Prostate gland (tissue), 2 donors: ENCODE measurements around the gene PANX1. TPM values are rescaled to one million over a fixed set of nuclear protein-coding genes. Genes with fewer than 3 reads are reported as not detected.
"Not testable (repeated sequence)": the region's sequence is repeated elsewhere in the genome, so short reads cannot be mapped to it uniquely, and the experiment has no call there.

Source experiments
- DNase-seq: peaks from one replicate; pipeline ENCODE4 v3.0.0-alpha.2; 2019; ENCODE audit warnings: low spot score
- H3K27ac ChIP-seq, 2 donors: fragments of 200-600 bp; sonication (generic); 2 replicates each; pipeline ENCODE4 v1.5.1; 2017 to 2019
- H3K27me3 ChIP-seq: fragments of 200-600 bp; sonication (generic); replicated peaks from 2 replicates; pipeline ENCODE4 v1.5.1; 2019; ENCODE audit not compliant: insufficient read depth
- H3K36me3 ChIP-seq, 2 donors: fragments of 200-600 bp; sonication (generic); 1 replicate in 1 of 2; 2 replicates in 1 of 2; pipeline versions ENCODE4 v1.5.1 to v1.8.1; 2017 to 2019
- H3K4me1 ChIP-seq: fragments of 200-600 bp; sonication (generic); replicated peaks from 2 replicates; pipeline ENCODE4 v1.5.1; 2019
- H3K4me3 ChIP-seq, 2 donors: fragments of 200-600 bp; sonication (generic); 2 replicates each; pipeline ENCODE4 v1.5.1; 2017 to 2019
- H3K9me3 ChIP-seq: fragments of 200-600 bp; sonication (generic); 2 replicates; pipeline ENCODE4 v1.5.1; 2017
- CTCF ChIP-seq, 4 experiments: fragments of 200-600 bp in 2 of 4; fragments of 450-650 bp in 2 of 4; sonication (generic) in 2 of 4; IDR thresholded peaks; 1 replicate in 3 of 4; 2 replicates in 1 of 4; pipeline ENCODE4 v1.5.1; 2016 to 2019; ENCODE audit warnings: antibody characterized with exemption in 4 of 4, mild to moderate bottlenecking in 2 of 4, moderate library complexity in 2 of 4
- POLR2A ChIP-seq: fragments of 450-650 bp; IDR thresholded peaks from one replicate; pipeline ENCODE4 v1.6.1; 2016; ENCODE audit warnings: antibody characterized with exemption, mild to moderate bottlenecking
- POLR2AphosphoS5 ChIP-seq: sonication (generic); formaldehyde crosslinking; IDR thresholded peaks from one replicate; pipeline ENCODE4 v1.6.1; 2017; ENCODE audit warnings: antibody characterized with exemption
- WGBS: methylation state at CpG from one replicate; pipeline ENCODE4 v1.1.5; 2018; 5-methylcytosine and 5-hydroxymethylcytosine counted together
- intact Hi-C: fragments of 100-400 bp; cut with DNase I; formaldehyde crosslinking; loops from one replicate; pipeline ENCODE4 v1.14.2; 2022
- total RNA-seq, 2 donors: library from RNA; depleted of rRNA; stranded (reverse); fragments of >200 nt; gene quantifications; one replicate each; pipeline ENCODE4 v1.1.0, GENCODE V29; 2016

The PANX1 gene
- total RNA-seq, 2 donors from 2014 or later = 12.9 to 51.2 TPM

- H3K9me3 ChIP-seq = no peaks in the 10 kb centered on the region
- peaks cover 0 to 4% of the 10 kb centered on the region in 2 donors for H3K36me3 ChIP-seq
- intact Hi-C loops = no loop called here
- H3K4me3 ChIP-seq = no peak overlapping the region
- TF ChIP-seq POLR2A (no peak), CTCF (IDR thresholded peaks at IDR 0.05) (no peak), POLR2AphosphoS5 (no peak)
- H3K27me3 ChIP-seq = no peaks in the 10 kb centered on the region
- H3K27ac ChIP-seq = no peak overlapping the region
- no peak for DNase-seq
- peaks cover 3% of the 10 kb centered on the region for H3K4me1 ChIP-seq
- WGBS = 89% methylated on average over 6 of the region's 6 CpGs
These were observed 24.0 kb downstream of the PANX1 start for GRCh38 chr11:94152678-94153065.

- 47% methylated on average over 3 of the region's 3 CpGs for WGBS
- no peaks in the 10 kb centered on the region for H3K27me3 ChIP-seq
- H3K4me3 ChIP-seq = no peak overlapping the region
- peaks cover 3% of the 10 kb centered on the region for H3K4me1 ChIP-seq
- no peak overlapping the region for H3K27ac ChIP-seq
- no peaks in the 10 kb centered on the region for H3K9me3 ChIP-seq
- peaks cover 0 to 4% of the 10 kb centered on the region in 2 donors for H3K36me3 ChIP-seq
- no peak for DNase-seq
- intact Hi-C loops = no loop called here
- no peak for TF ChIP-seq POLR2AphosphoS5
- TF ChIP-seq POLR2A = no peak
- TF ChIP-seq CTCF (IDR thresholded peaks at IDR 0.05) = no peak
These were observed 24.7 kb downstream of the PANX1 start for GRCh38 chr11:94153320-94153719.

- Histone ChIP-seq H3K9me3 (no peaks in the 10 kb centered on the region), H3K4me3 (no peak overlapping the region), H3K36me3 (peaks cover 0 to 4% of the 10 kb centered on the region in 2 donors), H3K27me3 (no peaks in the 10 kb centered on the region), H3K4me1 (peaks cover 3% of the 10 kb centered on the region), H3K27ac (no peak overlapping the region)
- 70% methylated on average over 3 of the region's 3 CpGs for WGBS
- no peak for DNase-seq
- intact Hi-C loops = no loop called here
- no peak for TF ChIP-seq CTCF (IDR thresholded peaks at IDR 0.05)
- TF ChIP-seq POLR2A = no peak
- TF ChIP-seq POLR2AphosphoS5 = no peak
These were observed 25.6 kb downstream of the PANX1 start for GRCh38 chr11:94154095-94154856.

- H3K27ac ChIP-seq, H3K4me3 ChIP-seq, H3K9me3 ChIP-seq, H3K4me1 ChIP-seq, H3K36me3 ChIP-seq, intact Hi-C loops, H3K27me3 ChIP-seq, DNase-seq: not testable (repeated sequence)
- 100% methylated on average over 3 of the region's 3 CpGs for WGBS
These were observed 28.7 kb downstream of the PANX1 start for GRCh38 chr11:94157339-94157738.

GRCh38 chr11:94168882-94169281 lies 40.2 kb downstream of the PANX1 start:
- intact Hi-C loops = no loop called here
- Histone ChIP-seq H3K9me3 (no peaks in the 10 kb centered on the region), H3K27ac (no peak overlapping the region), H3K36me3 (no peaks in the 10 kb centered on the region), H3K27me3 (no peaks in the 10 kb centered on the region), H3K4me3 (no peak overlapping the region), H3K4me1 (no peaks in the 10 kb centered on the region)
- TF ChIP-seq POLR2A (no peak), CTCF (IDR thresholded peaks at IDR 0.05) (no peak), POLR2AphosphoS5 (no peak)
- 96% methylated on average over 1 of the region's 1 CpG for WGBS
- DNase-seq = no peak
